OCI-LY7 (cell line): ENCODE results near the gene MICALL2.

Source experiments
- CTCF ChIP-seq: fragments of 200-600 bp; sonication (generic); conservative IDR thresholded peaks from 2 replicates; pipeline ENCODE4 v1.5.1; 2014; ENCODE audit warnings: mild to moderate bottlenecking, antibody characterized with exemption, low read length, moderate library complexity, mixed read lengths
- EZH2phosphoT487 ChIP-seq: fragments of 200-600 bp; sonication (generic); IDR thresholded peaks from 2 replicates; pipeline ENCODE4 v1.6.1; 2018; ENCODE audit warnings: low read depth, borderline replicate concordance, mild to moderate bottlenecking, mixed run types, antibody characterized with exemption, low read length, moderate library complexity, mixed read lengths

- TF ChIP-seq EZH2phosphoT487 (no peak), CTCF (no peak)
These were observed 28.7 kb upstream of the MICALL2 start for GRCh38 chr7:1488016-1488415.
